CD4-positive, alpha-beta memory T cell (primary cell): ENCODE measurements around the gene ABL1. TPM values are rescaled to one million over a fixed set of nuclear protein-coding genes. Genes with fewer than 3 reads are reported as not detected.

Experiments used
- CTCF ChIA-PET: fragments of 350-600 bp; sonication (Branson Sonifier 250); formaldehyde crosslinking; loops from one replicate; lab custom pipeline; 2021; ENCODE audit warnings: inconsistent platforms; ENCODE audit not compliant: partially characterized antibody; lab: Charles Lee
- POLR2A ChIA-PET: fragments of 350-600 bp; sonication (Branson Sonifier 250); formaldehyde crosslinking; loops from one replicate; lab custom pipeline; 2021; ENCODE audit not compliant: partially characterized antibody; lab: Charles Lee
- DNase-seq, 5 donors: peaks; one replicate each; pipeline versions ENCODE4 v3.0.0 to v3.0.0-alpha.2; 2020 to 2022; ENCODE audit warnings: mixed read lengths in 1 of 5
- H3K27ac ChIP-seq: one replicate; pipeline ENCODE4 v1.7.0; 2013; ENCODE audit warnings: low read depth, low read length
- H3K27me3 ChIP-seq: 2 replicates; pipeline ENCODE4 v1.7.0; 2013; ENCODE audit warnings: mild to moderate bottlenecking, low read length, moderate library complexity; ENCODE audit not compliant: insufficient read depth
- H3K36me3 ChIP-seq: 2 replicates; pipeline ENCODE4 v1.7.0; 2013; ENCODE audit warnings: mild to moderate bottlenecking, low read length, moderate library complexity; ENCODE audit not compliant: insufficient read depth
- H3K4me1 ChIP-seq: 2 replicates; pipeline ENCODE4 v1.7.0; 2013; ENCODE audit warnings: mild to moderate bottlenecking, low read length, moderate library complexity; ENCODE audit not compliant: insufficient read depth
- H3K4me3 ChIP-seq, 2 donors: one replicate each; pipeline ENCODE4 v1.7.0; 2013; ENCODE audit warnings: low read length in 2 of 2, mild to moderate bottlenecking in 1 of 2
- H3K9me3 ChIP-seq, 2 donors: one replicate each; pipeline ENCODE4 v1.7.0; 2013; ENCODE audit warnings: low read length in 2 of 2, control low read depth in 1 of 2; ENCODE audit not compliant: control insufficient read depth in 1 of 2
- H3K27ac Mint-ChIP-seq, 7 donors: one replicate each; pipeline ENCODE4 v1.8.0; 2020 to 2021; ENCODE audit warnings: mixed read lengths in 7 of 7, mild to moderate bottlenecking in 6 of 7, inconsistent platforms in 3 of 7, moderate library complexity in 3 of 7
- H3K27me3 Mint-ChIP-seq, 2 donors: one replicate each; pipeline ENCODE4 v1.8.0; 2020 to 2021; ENCODE audit warnings: mixed read lengths in 2 of 2
- H3K36me3 Mint-ChIP-seq, 2 donors: one replicate each; pipeline ENCODE4 v1.8.0; 2020 to 2021; ENCODE audit warnings: mixed read lengths in 2 of 2, inconsistent platforms in 1 of 2, mild to moderate bottlenecking in 1 of 2
- H3K4me1 Mint-ChIP-seq, 4 donors: one replicate each; pipeline ENCODE4 v1.8.0; 2020 to 2021; ENCODE audit warnings: mixed read lengths in 4 of 4, mild to moderate bottlenecking in 1 of 4
- H3K4me3 Mint-ChIP-seq, 8 donors: one replicate each; pipeline ENCODE4 v1.8.0; 2020 to 2021; ENCODE audit warnings: mixed read lengths in 8 of 8, mild to moderate bottlenecking in 7 of 8, moderate library complexity in 6 of 8, inconsistent platforms in 3 of 8
- H3K9me3 Mint-ChIP-seq, 8 donors: one replicate each; pipeline ENCODE4 v1.8.0; 2020 to 2021; ENCODE audit warnings: mixed read lengths in 8 of 8, mild to moderate bottlenecking in 5 of 8, inconsistent platforms in 3 of 8, moderate library complexity in 1 of 8
- intact Hi-C: fragments of 100-400 bp; cut with micrococcal nuclease; formaldehyde crosslinking; loops from one replicate; pipeline ENCODE4 v1.15.1; 2023
- polyA plus RNA-seq, 2 donors: library from polyadenylated mRNA; unstranded; fragments of 300-500 nt; fragmentation: Illumina TruSeq; gene quantifications; one replicate each; pipeline ENCODE4 v1.2.3, GENCODE V29; 2021
- total RNA-seq, 2 experiments: library from RNA; stranded (reverse); gene quantifications; one replicate each; pipeline ENCODE4 v1.2.3, GENCODE V29; 2021

ABL1 gene
- total and polyA plus RNA-seq, 4 experiments from 2014 or later, result 3.2 to 34.4 (median 23.0) TPM

- Mint-ChIP-seq H3K36me3 (peaks cover 3 to 12% of the 10 kb centered on the region in 2 donors), H3K4me3 (no peak overlapping the region), H3K9me3 (no peaks in the 10 kb centered on the region), H3K27me3 (no peaks in the 10 kb centered on the region), H3K4me1 (peaks cover 4 to 7% (median 6%) of the 10 kb centered on the region in 4 donors), H3K27ac (peak overlapping the region in 2 of 7 donors; percentile 68 to 79)
- no peaks in the 10 kb centered on the region for H3K27me3 ChIP-seq
- intact Hi-C loops, result loop anchor here (1.0 to 5.0 kb wide), 3 partner anchors 74 to 404 kb away; no protein-coding TSS in a partner anchor
- peak in 4 of 5 donors; percentile 19 to 34 (median 32) for DNase-seq
- ChIA-PET CTCF (interaction anchor here (0.9 to 10.9 kb wide), 17 partner anchors 8 to 180 kb away, joined by 3 to 137 read pairs (median 5); no protein-coding TSS in a partner anchor), POLR2A (interaction anchor here (1.8 kb wide), 1 partner anchor 153 kb away, joined by 5 read pairs; no protein-coding TSS in a partner anchor)
- H3K27ac ChIP-seq, result no peak overlapping the region
- H3K4me3 ChIP-seq, result no peak overlapping the region
- no peaks in the 10 kb centered on the region for H3K4me1 ChIP-seq
- no peaks in the 10 kb centered on the region for H3K9me3 ChIP-seq
- H3K36me3 ChIP-seq, result peaks cover 5% of the 10 kb centered on the region
Observed at GRCh38 chr9:130866474-130866965, 31.5 kb downstream of the ABL1 start.

- Histone ChIP-seq H3K4me1 (no peaks in the 10 kb centered on the region), H3K4me3 (no peak overlapping the region), H3K9me3 (no peaks in the 10 kb centered on the region), H3K36me3 (peaks cover 15% of the 10 kb centered on the region), H3K27me3 (no peaks in the 10 kb centered on the region), H3K27ac (no peak overlapping the region)
- no peaks in the 10 kb centered on the region for H3K27me3 Mint-ChIP-seq
- intact Hi-C loops, result loop anchor here (2.0 to 5.0 kb wide), 2 partner anchors 73 to 405 kb away; no protein-coding TSS in a partner anchor
- H3K9me3 Mint-ChIP-seq, result no peaks in the 10 kb centered on the region
- no peak overlapping the region for H3K27ac Mint-ChIP-seq
- CTCF ChIA-PET, result interaction anchor here (0.7 to 10.9 kb wide), 11 partner anchors 9 to 369 kb away, joined by 3 to 137 read pairs (median 4); no protein-coding TSS in a partner anchor
- no peak overlapping the region for H3K4me3 Mint-ChIP-seq
- POLR2A ChIA-PET, result interaction anchor here (1.8 kb wide), 1 partner anchor 154 kb away, joined by 5 read pairs; no protein-coding TSS in a partner anchor
- peaks cover 10 to 20% of the 10 kb centered on the region in 2 donors for H3K36me3 Mint-ChIP-seq
- no peak for DNase-seq
- H3K4me1 Mint-ChIP-seq, result peaks cover 4 to 7% (median 6%) of the 10 kb centered on the region in 4 donors
Observed at GRCh38 chr9:130867556-130867955, 32.5 kb downstream of the ABL1 start.

- H3K36me3 ChIP-seq, result peaks cover 20% of the 10 kb centered on the region
- H3K27me3 Mint-ChIP-seq, result no peaks in the 10 kb centered on the region
- no peak overlapping the region for H3K4me3 Mint-ChIP-seq
- POLR2A ChIA-PET, result no interaction called here
- no peak for DNase-seq
- peaks cover 13 to 26% of the 10 kb centered on the region in 2 donors for H3K36me3 Mint-ChIP-seq
- intact Hi-C loops, result loop anchor here (5.0 kb wide), 1 partner anchor 406 kb away; no protein-coding TSS in a partner anchor
- CTCF ChIA-PET, result interaction anchor here (0.7 to 10.9 kb wide), 4 partner anchors 37 to 370 kb away, joined by 3 to 137 read pairs (median 20); no protein-coding TSS in a partner anchor
- no peaks in the 10 kb centered on the region for H3K9me3 Mint-ChIP-seq
- no peak overlapping the region for H3K4me3 ChIP-seq
- no peaks in the 10 kb centered on the region for H3K9me3 ChIP-seq
- H3K4me1 Mint-ChIP-seq, result peaks cover 4 to 7% (median 6%) of the 10 kb centered on the region in 4 donors
- no peak overlapping the region for H3K27ac Mint-ChIP-seq
- no peaks in the 10 kb centered on the region for H3K27me3 ChIP-seq
- H3K4me1 ChIP-seq, result no peaks in the 10 kb centered on the region
- H3K27ac ChIP-seq, result no peak overlapping the region
Observed at GRCh38 chr9:130868230-130868629, 33.2 kb downstream of the ABL1 start.

- H3K4me3 ChIP-seq, result no peak overlapping the region
- Mint-ChIP-seq H3K27ac (peak overlapping the region in 1 of 7 donors; percentile 22), H3K36me3 (peaks cover 23 to 33% of the 10 kb centered on the region in 2 donors), H3K4me1 (peaks cover 3 to 6% (median 5%) of the 10 kb centered on the region in 4 donors), H3K4me3 (no peak overlapping the region), H3K9me3 (no peaks in the 10 kb centered on the region), H3K27me3 (no peaks in the 10 kb centered on the region)
- no peaks in the 10 kb centered on the region for H3K27me3 ChIP-seq
- H3K36me3 ChIP-seq, result peaks cover 28% of the 10 kb centered on the region
- H3K4me1 ChIP-seq, result no peaks in the 10 kb centered on the region
- ChIA-PET CTCF (interaction anchor here (0.7 to 10.9 kb wide), 3 partner anchors 166 to 409 kb away, joined by 4 to 137 read pairs (median 20); no protein-coding TSS in a partner anchor), POLR2A (no interaction called here)
- no peak for DNase-seq
- intact Hi-C loops, result loop anchor here (5.0 kb wide), 1 partner anchor 407 kb away; no protein-coding TSS in a partner anchor
- no peak overlapping the region for H3K27ac ChIP-seq
- H3K9me3 ChIP-seq, result no peaks in the 10 kb centered on the region
Observed at GRCh38 chr9:130869250-130869649, 34.2 kb downstream of the ABL1 start.

GRCh38 chr9:130870491-130871381 lies 35.7 kb downstream of the ABL1 start:
- H3K4me3 Mint-ChIP-seq, result peak overlapping the region in 1 of 8 donors; percentile 8
- peaks cover 3 to 6% (median 5%) of the 10 kb centered on the region in 4 donors for H3K4me1 Mint-ChIP-seq
- CTCF ChIA-PET, result interaction anchor here (1.4 to 10.9 kb wide), 4 partner anchors 9 to 176 kb away, joined by 3 to 137 read pairs (median 14); no protein-coding TSS in a partner anchor
- peaks cover 34 to 45% of the 10 kb centered on the region in 2 donors for H3K36me3 Mint-ChIP-seq
- peak overlapping the region in 1 of 7 donors; percentile 5 for H3K27ac Mint-ChIP-seq
- no peaks in the 10 kb centered on the region for H3K4me1 ChIP-seq
- H3K36me3 ChIP-seq, result peaks cover 31% of the 10 kb centered on the region
- H3K9me3 Mint-ChIP-seq, result no peaks in the 10 kb centered on the region
- H3K27me3 ChIP-seq, result no peaks in the 10 kb centered on the region
- no peaks in the 10 kb centered on the region for H3K9me3 ChIP-seq
- POLR2A ChIA-PET, result interaction anchor here (0.6 kb wide), 1 partner anchor 291 kb away, joined by 3 read pairs; the partner anchor contains the start of gene FUBP3
- no peak for DNase-seq
- no peaks in the 10 kb centered on the region for H3K27me3 Mint-ChIP-seq
- intact Hi-C loops, result no loop called here
- no peak overlapping the region for H3K27ac ChIP-seq
- H3K4me3 ChIP-seq, result no peak overlapping the region

- no peak for DNase-seq
Observed at GRCh38 chr9:130871395-130872062, 36.5 kb downstream of the ABL1 start.

More at GRCh38 chr9:130871395-130872062, 36.5 kb downstream of the ABL1 start:
- no peaks in the 10 kb centered on the region for H3K27me3 ChIP-seq
- H3K36me3 Mint-ChIP-seq, result peaks cover 34 to 44% of the 10 kb centered on the region in 2 donors
- peaks cover 31% of the 10 kb centered on the region for H3K36me3 ChIP-seq
- peaks cover 0 to 3% (median under 1%) of the 10 kb centered on the region in 4 donors for H3K4me1 Mint-ChIP-seq
- intact Hi-C loops, result no loop called here
- no peak overlapping the region for H3K4me3 Mint-ChIP-seq
- H3K4me1 ChIP-seq, result no peaks in the 10 kb centered on the region
- H3K9me3 ChIP-seq, result no peaks in the 10 kb centered on the region
- no peak overlapping the region for H3K27ac Mint-ChIP-seq
- POLR2A ChIA-PET, result no interaction called here
- no peaks in the 10 kb centered on the region for H3K27me3 Mint-ChIP-seq
- no peaks in the 10 kb centered on the region for H3K9me3 Mint-ChIP-seq
- CTCF ChIA-PET, result interaction anchor here (1.4 to 10.9 kb wide), 3 partner anchors 10 to 168 kb away, joined by 3 to 137 read pairs (median 7); no protein-coding TSS in a partner anchor
- no peak overlapping the region for H3K27ac ChIP-seq
- H3K4me3 ChIP-seq, result no peak overlapping the region
